GM12878 (cell line): ENCODE data around the gene PRDM16. TPM values are rescaled to one million over a fixed set of nuclear protein-coding genes. Genes with fewer than 3 reads are reported as not detected.

Source experiments
- ATAC-seq: fragments of 200-7000 bp; cut with Tn5 transposase; 3 replicates; pipeline ENCODE4 v1.9.1; 2020; ENCODE audit warnings: mild to moderate bottlenecking, moderate library complexity
- BruUV-seq: library from RNA; stranded (reverse); fragments of 400-500 nt; replicated peaks from 2 replicates; lab custom pipeline; 2021; lab: Mats Ljungman, UMichigan
- CTCF ChIA-PET: fragments of 300-600 bp; sonication (Branson Sonifier 250); formaldehyde crosslinking; extraction: SDS; loops from one replicate; lab custom pipeline; 2021; ENCODE audit warnings: inconsistent platforms; lab: Yijun Ruan, JAX
- POLR2A ChIA-PET: fragments of 350-600 bp; formaldehyde crosslinking; extraction: SDS; loops from one replicate; lab custom pipeline; 2021; ENCODE audit warnings: inconsistent platforms; lab: Charles Lee
- RAD21 ChIA-PET: fragments of 300-600 bp; sonication (Branson Sonifier 250); formaldehyde crosslinking; loops from one replicate; lab custom pipeline; 2023; ENCODE audit warnings: antibody characterized with exemption; ENCODE audit not compliant: unreplicated experiment; lab: Charles Lee
- SMC1A ChIA-PET: fragments of 300-600 bp; sonication (Branson Sonifier 250); formaldehyde crosslinking; loops from one replicate; lab custom pipeline; 2023; ENCODE audit not compliant: unreplicated experiment, uncharacterized antibody; lab: Charles Lee
- DNase-seq: peaks from one replicate; pipeline ENCODE4 v3.0.0-alpha.2; 2011; ENCODE audit warnings: low read depth, low spot score
- FAIRE-seq: peaks from 3 replicates; lab custom pipeline; 2011; peaks lifted over from hg19 to GRCh38; lab: Jason Lieb, UNC
- H2AFZ ChIP-seq: 2 replicates; pipeline ENCODE4 v1.6.0; 2011; ENCODE audit warnings: low read depth, low read length, control low read depth; ENCODE audit not compliant: control insufficient read depth
- H3K27ac ChIP-seq: 2 replicates; pipeline ENCODE4 v1.5.1; 2011; ENCODE audit warnings: control low read depth; ENCODE audit not compliant: control insufficient read depth, insufficient read depth
- H3K27me3 ChIP-seq, 2 experiments: replicated peaks in 1 of 2; 2 replicates each; pipeline versions ENCODE4 v1.6.0 to v1.6.1; 2011; ENCODE audit warnings: low read length in 1 of 2; ENCODE audit not compliant: control insufficient read depth in 2 of 2, insufficient read depth in 2 of 2
- H3K36me3 ChIP-seq, 2 experiments: 2 replicates each; pipeline ENCODE4 v1.5.1; 2011; ENCODE audit warnings: low read length in 1 of 2; ENCODE audit not compliant: control insufficient read depth in 2 of 2, insufficient read depth in 2 of 2
- H3K4me1 ChIP-seq: 2 replicates; pipeline ENCODE4 v1.6.1; 2011; ENCODE audit warnings: mild to moderate bottlenecking, low read length, moderate library complexity, mixed read lengths; ENCODE audit not compliant: control insufficient read depth, insufficient read depth
- H3K4me2 ChIP-seq: 2 replicates; pipeline ENCODE4 v1.6.0; 2011; ENCODE audit warnings: control low read depth; ENCODE audit not compliant: control insufficient read depth, insufficient read depth
- H3K4me3 ChIP-seq: fragments of 200-600 bp; sonication (generic); 2 replicates; pipeline ENCODE4 v1.5.1; 2016
- H3K79me2 ChIP-seq: 2 replicates; pipeline ENCODE4 v1.6.0; 2011; ENCODE audit warnings: low read length; ENCODE audit not compliant: control insufficient read depth, insufficient read depth
- H3K9ac ChIP-seq: 2 replicates; pipeline ENCODE4 v1.8.0; 2011; ENCODE audit warnings: low read length, control low read depth, mixed read lengths; ENCODE audit not compliant: control insufficient read depth, insufficient read depth
- H3K9me3 ChIP-seq: replicated peaks from 3 replicates; pipeline ENCODE4 v1.5.1; 2011; ENCODE audit warnings: mild to moderate bottlenecking, low read length; ENCODE audit not compliant: control insufficient read depth, insufficient read depth
- H4K20me1 ChIP-seq: 2 replicates; pipeline ENCODE4 v1.6.0; 2011; ENCODE audit not compliant: control insufficient read depth, insufficient read depth
- EGR1 ChIP-seq, 2 experiments: IDR thresholded peaks; 1 replicate in 1 of 2; 2 replicates in 1 of 2; pipeline ENCODE4 v1.6.1; 2011 to 2012; ENCODE audit warnings: low read depth in 2 of 2, low read length in 2 of 2, borderline replicate concordance in 1 of 2, mild to moderate bottlenecking in 1 of 2, moderate library complexity in 1 of 2
- IRF4 ChIP-seq: IDR thresholded peaks from 2 replicates; pipeline ENCODE4 v1.6.1; 2011; ENCODE audit warnings: low read depth, low read length
- KAT2A ChIP-seq: conservative IDR thresholded peaks from 2 replicates; pipeline ENCODE4 v1.6.1; 2011; ENCODE audit warnings: low read depth, low read length; ENCODE audit not compliant: control insufficient read depth
- NRF1 ChIP-seq: conservative IDR thresholded peaks from 2 replicates; pipeline ENCODE4 v1.6.1; 2011; ENCODE audit warnings: mild to moderate bottlenecking, low read depth, low read length, improper control_type of control experiment
- PML ChIP-seq: IDR thresholded peaks from 2 replicates; pipeline ENCODE4 v1.6.1; 2012; ENCODE audit warnings: low read length, inconsistent platforms
- RCOR1 ChIP-seq: conservative IDR thresholded peaks from 2 replicates; pipeline ENCODE4 v1.6.1; 2012; ENCODE audit warnings: low read depth, low read length, improper control_type of control experiment
- SREBF1 ChIP-seq: IDR thresholded peaks from 2 replicates; pipeline ENCODE4 v1.6.1; 2012; ENCODE audit warnings: mild to moderate bottlenecking, low read length
- TAF1 ChIP-seq: IDR thresholded peaks from 2 replicates; pipeline ENCODE4 v1.6.1; 2011; ENCODE audit warnings: mild to moderate bottlenecking, low read depth, low read length, borderline replicate concordance
- WRNIP1 ChIP-seq: IDR thresholded peaks from 2 replicates; pipeline ENCODE4 v1.6.1; 2011; ENCODE audit warnings: low read depth, low read length, improper control_type of control experiment, borderline replicate concordance
- WGBS: methylation state at CpG from one replicate; pipeline ENCODE4 v1.1.6; 2016; ENCODE audit warnings: low lambda C conversion rate; ENCODE audit not compliant: insufficient replicate concordance, insufficient coverage; ENCODE audit errors: missing lambda C conversion rate; 5-methylcytosine and 5-hydroxymethylcytosine counted together
- in situ Hi-C: fragments of 300-500 bp; cut with MboI; formaldehyde crosslinking; loops from 9 replicates; pipeline ENCODE4 v1.14.3; 2018; ENCODE audit warnings: mixed read lengths
- intact Hi-C: fragments of 100-400 bp; cut with micrococcal nuclease; formaldehyde crosslinking; loops from one replicate; pipeline ENCODE4 v1.14.2; 2022; ENCODE audit not compliant: unreplicated experiment
- polyA plus RNA-seq, 11 experiments: library from polyadenylated mRNA; depleted of rRNA in 4 of 11; unstranded in 6 of 11; stranded (reverse) in 5 of 11; fragments of >200 nt; fragmentation: Nextera tagmentation in 4 of 11; fragmentation: Illumina TruSeq in 1 of 11; extraction: Ambion mirVana in 4 of 11; extraction: Trizol in 1 of 11; gene quantifications; 1 replicate in 1 of 11; 2 replicates in 10 of 11; pipeline versions ENCODE4 v1.2.1 to v1.2.3, GENCODE V29; 2011 to 2016; ENCODE audit warnings: inconsistent platforms in 2 of 11, missing spikeins in 2 of 11, low read depth in 1 of 11
- total RNA-seq, 4 experiments: library from RNA; depleted of rRNA in 3 of 4; stranded (reverse); fragments of >200 nt in 3 of 4; fragmentation: Illumina TruSeq in 1 of 4; extraction: Trizol in 1 of 4; gene quantifications; 2 replicates each; pipeline versions ENCODE4 v1.2.1 to v1.2.3, GENCODE V29; 2013 to 2021
- TF ChIP-seq, protein P1 (sequence below): fragments of 450-650 bp; IDR thresholded peaks from 2 replicates; pipeline ENCODE4 v1.6.1; 2016; ENCODE audit warnings: mild to moderate bottlenecking

PRDM16 gene
- total and polyA plus RNA-seq, 10 of the 15 experiments (the other 5 are each of a cell fraction or from before 2014, with no cell fraction given), result 0.03 TPM; not detected in 9

DNA sequence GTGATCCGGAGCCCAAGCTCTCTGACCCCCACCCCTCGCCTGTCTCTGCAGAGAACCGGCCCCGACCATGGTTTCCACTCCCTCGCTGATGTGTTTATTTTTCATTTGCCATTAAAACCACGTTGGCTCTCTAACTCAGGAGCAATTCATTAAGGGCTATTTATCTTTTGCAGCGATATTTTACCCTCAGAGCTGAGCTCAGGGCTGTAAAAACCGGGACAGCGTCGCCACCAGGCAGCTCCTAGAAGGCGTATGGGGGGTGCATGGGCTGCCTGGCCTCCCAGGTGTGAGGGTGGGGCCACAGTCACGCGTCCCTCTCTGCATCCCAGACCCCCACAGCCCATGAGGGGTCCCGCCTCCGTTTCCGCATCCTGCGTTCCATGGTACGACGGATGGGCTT, 71.4 kb downstream of the PRDM16 start:
- ChIA-PET CTCF (no interaction called here), SMC1A (no interaction called here), RAD21 (no interaction called here), POLR2A (no interaction called here)
- no peaks in the 10 kb centered on the region for H3K9me3 ChIP-seq
- no peaks in the 10 kb centered on the region for H3K4me1 ChIP-seq
- ATAC-seq, result no peak
- H3K9ac ChIP-seq, result no peak overlapping the region
- no peaks in the 10 kb centered on the region for H3K79me2 ChIP-seq
- no peaks in the 10 kb centered on the region for H3K36me3 ChIP-seq
- H2AFZ ChIP-seq, result no peak overlapping the region
- H3K4me3 ChIP-seq, result no peak overlapping the region
- WGBS, result 49% methylated on average over 19 of the region's 19 CpGs
- no peak overlapping the region for H3K27ac ChIP-seq
- intact Hi-C loops, result no loop called here
- no peak overlapping the region for H3K4me2 ChIP-seq
- BruUV-seq, result no TSS peak
- no peaks in the 10 kb centered on the region for H3K27me3 ChIP-seq
- no peak for DNase-seq
- no peak for FAIRE-seq
- no peaks in the 10 kb centered on the region for H4K20me1 ChIP-seq
- in situ Hi-C loops, result no loop called here
- no peak for TF ChIP-seq IRF4
- no peak for TF ChIP-seq SREBF1
- no peak for TF ChIP-seq PML

DNA sequence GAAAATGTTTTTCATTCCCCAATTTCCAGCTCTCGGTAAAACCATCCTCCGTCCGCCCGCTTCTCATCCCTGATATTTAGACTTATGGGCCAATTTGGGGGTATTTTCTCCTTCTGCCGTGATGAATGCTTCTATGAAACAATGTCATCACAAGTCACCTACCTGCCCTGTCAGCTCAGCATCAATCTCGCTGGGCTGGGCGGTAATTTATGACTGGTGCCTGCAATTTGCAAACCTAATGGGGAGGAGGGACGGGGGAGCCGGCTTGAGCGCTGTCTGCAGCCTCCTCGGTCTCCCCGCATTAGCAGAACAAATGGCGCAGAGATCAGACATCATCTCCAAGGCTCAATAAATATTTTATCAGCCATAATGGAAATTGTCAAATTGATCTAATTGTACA, 72.1 kb downstream of the PRDM16 start:
- H3K9ac ChIP-seq, result no peak overlapping the region
- H3K4me1 ChIP-seq, result no peaks in the 10 kb centered on the region
- in situ Hi-C loops, result no loop called here
- no peak for TF ChIP-seq TAF1
- no peak for TF ChIP-seq KAT2A
- no peak for TF ChIP-seq WRNIP1
- no peak for TF ChIP-seq EGR1 (IDR thresholded peaks at IDR 0.05; ENCODE audit: borderline replicate concordance in 1 of 2, low read depth in 2 of 2, low read length in 2 of 2)
- no peak for TF ChIP-seq RCOR1
- no peak for TF ChIP-seq IRF4
- no peak for TF ChIP-seq NRF1
- TF ChIP-seq, protein P1, sequence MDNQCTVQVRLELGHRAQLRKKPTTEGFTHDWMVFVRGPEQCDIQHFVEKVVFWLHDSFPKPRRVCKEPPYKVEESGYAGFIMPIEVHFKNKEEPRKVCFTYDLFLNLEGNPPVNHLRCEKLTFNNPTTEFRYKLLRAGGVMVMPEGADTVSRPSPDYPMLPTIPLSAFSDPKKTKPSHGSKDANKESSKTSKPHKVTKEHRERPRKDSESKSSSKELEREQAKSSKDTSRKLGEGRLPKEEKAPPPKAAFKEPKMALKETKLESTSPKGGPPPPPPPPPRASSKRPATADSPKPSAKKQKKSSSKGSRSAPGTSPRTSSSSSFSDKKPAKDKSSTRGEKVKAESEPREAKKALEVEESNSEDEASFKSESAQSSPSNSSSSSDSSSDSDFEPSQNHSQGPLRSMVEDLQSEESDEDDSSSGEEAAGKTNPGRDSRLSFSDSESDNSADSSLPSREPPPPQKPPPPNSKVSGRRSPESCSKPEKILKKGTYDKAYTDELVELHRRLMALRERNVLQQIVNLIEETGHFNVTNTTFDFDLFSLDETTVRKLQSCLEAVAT, result no peak
- no peak overlapping the region for H2AFZ ChIP-seq
- ATAC-seq (no peak), DNase-seq (no peak), FAIRE-seq (no peak)
- no peaks in the 10 kb centered on the region for H4K20me1 ChIP-seq
- ChIA-PET CTCF (no interaction called here), POLR2A (no interaction called here), SMC1A (no interaction called here), RAD21 (no interaction called here)
- no TSS peak for BruUV-seq
- no peak overlapping the region for H3K27ac ChIP-seq
- intact Hi-C loops, result no loop called here
- no peak overlapping the region for H3K4me2 ChIP-seq
- no peaks in the 10 kb centered on the region for H3K27me3 ChIP-seq
- no peaks in the 10 kb centered on the region for H3K36me3 ChIP-seq
- H3K4me3 ChIP-seq, result no peak overlapping the region
- H3K9me3 ChIP-seq, result no peaks in the 10 kb centered on the region
- no peaks in the 10 kb centered on the region for H3K79me2 ChIP-seq
- 49% methylated on average over 13 of the region's 13 CpGs for WGBS
